GM18508 (cell line): Measurements from ENCODE around the gene FAM200B.

Source experiments
- ATAC-seq: cut with Tn5 transposase; IDR thresholded peaks from one replicate; pipeline ENCODE4 v1.9.1; 2021; ENCODE audit warnings: moderate number of reproducible peaks; ENCODE audit not compliant: insufficient read depth, unreplicated experiment

The FAM200B gene

DNA sequence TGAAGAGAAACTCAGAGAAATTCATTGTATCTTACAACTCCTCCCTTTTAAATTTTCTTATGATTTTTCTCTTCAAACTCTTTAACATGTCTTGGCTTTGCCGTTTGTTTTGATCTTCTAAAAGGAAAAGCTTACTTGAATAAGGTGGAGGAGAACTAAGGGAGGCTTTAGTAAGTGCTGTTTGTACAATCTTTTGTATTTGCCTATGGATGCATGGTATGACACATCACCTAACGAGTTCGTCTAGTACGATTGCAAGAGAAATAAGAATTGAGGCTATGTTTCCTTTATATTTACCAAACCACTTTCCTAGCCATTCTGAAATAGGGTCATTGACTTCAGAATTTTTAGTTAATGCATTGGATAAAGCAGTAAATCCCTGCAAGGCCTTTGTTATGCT, 12.8 kb downstream of the FAM200B start:
- ATAC-seq: no peak

DNA sequence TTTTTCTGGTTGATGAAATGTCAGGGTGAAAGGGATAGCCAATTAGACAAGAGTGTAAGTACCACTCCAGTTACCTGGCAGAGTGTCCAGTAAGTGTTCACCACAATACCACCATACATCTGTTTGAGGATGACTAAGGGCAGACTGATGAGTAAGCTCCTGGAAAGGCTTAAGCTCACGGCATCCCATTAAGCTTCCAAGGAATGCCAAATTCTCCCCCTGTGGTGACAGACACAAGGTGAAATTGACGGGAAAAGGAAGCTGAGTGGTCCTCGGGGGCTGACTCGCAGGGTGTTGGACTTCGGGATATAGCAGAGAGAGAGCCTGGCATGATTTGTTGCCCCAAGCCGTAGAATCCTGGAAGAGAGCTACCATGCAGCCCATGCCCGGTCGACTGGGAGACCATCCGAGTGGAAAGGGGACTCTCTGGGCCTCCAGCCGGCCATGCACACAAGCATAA, 13.6 kb downstream of the FAM200B start:
- no peak for ATAC-seq

DNA sequence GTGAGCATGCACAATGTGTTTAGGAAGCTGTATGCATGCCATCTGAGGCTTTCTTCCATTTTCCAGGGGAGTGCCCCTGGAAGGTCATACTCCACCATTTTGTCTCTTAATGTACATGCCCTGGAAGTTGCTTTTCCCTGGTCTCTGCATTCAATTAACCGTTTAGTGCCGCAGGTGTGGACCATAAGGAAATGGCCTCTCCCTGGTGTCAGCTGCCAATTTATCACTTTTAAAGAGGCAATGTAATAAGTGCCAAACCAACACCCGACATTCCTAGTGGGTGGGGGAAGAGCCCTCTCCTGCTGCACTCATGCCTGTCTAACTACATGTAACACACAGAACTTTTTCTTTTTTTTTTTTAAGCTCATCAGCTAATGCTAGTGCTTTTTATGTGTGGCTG, 14.1 kb downstream of the FAM200B start:
- no peak for ATAC-seq

DNA sequence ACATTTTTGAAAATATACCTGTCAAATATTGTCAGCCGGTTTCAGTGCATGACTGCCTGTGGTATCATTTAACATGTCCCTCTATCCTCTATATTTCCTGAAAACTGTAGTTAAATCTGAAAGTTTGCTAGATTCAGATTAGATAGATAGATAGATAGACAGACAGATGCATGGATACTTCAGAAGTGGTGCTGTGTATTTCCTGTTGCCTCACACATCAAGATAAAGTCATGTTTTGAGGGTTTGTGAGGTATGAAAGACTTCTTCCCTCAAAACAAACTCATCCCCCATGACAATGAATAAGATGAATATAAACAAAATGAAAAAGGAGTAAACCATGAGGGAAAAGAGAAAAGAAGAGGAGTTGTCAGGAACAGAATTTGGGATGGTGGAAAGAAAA, 15.2 kb downstream of the FAM200B start:
- no peak for ATAC-seq

DNA sequence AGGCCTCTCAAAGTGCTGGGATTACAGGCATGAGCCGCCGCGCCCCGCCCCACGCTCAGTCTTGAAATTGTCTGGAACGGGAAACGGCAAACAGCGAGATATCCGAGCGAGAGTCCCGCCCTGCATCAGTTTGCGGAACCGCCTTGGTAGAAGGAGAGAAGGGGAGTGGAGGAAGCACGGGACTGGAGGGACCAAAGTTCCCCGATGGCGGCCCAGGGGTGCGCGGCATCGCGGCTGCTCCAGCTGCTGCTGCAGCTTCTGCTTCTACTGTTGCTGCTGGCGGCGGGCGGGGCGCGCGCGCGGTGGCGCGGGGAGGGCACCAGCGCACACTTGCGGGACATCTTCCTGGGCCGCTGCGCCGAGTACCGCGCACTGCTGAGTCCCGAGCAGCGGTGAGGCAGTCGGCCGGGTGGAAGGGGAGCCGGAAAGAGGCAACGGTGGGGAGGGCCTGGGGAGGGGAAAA, 21.3 kb downstream of the FAM200B start, which contains the start of gene BST1:
TSS of gene BST1 (plus strand) at position 125 of the 463 bp plus-strand sequence. CDS start at position 205, 80 bp downstream.
- ATAC-seq: no peak

DNA sequence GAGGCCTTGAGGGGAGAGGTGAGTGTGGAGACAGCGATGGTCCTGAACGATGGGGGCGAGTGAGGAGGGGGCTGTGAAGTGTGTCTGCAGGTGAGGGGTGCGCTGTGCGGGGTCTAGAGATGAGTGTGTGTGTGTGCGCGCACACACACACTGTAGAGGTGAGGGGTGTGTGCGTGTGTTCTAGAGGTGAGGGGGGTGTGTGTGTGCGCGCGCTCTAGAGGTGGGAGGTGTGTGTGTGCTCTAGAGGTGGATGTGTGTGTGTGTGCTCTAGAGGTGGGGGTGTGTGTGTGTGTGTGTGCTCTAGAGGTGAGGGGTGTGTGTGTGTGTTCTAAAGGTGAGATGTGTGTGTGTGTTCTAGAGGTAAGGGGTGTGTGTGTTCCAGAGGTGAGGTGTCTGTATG, 21.8 kb downstream of the FAM200B start:
- ATAC-seq: no peak

DNA sequence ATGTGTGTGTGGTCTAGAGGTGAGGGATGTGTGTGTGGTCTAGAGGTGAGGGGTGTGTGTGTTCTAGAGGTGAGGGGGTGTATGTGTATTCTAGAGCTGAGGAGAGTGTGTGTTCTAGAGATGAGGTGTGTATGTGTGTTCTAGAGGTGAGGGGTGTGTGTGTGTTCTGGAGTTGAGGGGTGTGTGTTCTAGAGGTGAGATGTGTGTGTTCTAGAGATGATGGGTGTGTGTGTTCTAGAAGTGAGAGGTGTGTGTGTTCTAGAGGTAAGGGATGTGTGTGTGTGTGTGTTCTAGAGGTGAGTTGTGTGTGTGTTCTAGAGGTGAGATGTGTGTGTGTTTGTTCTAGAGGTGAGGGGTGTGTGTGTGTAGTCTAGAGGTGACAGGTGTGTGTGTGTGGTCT, 22.5 kb downstream of the FAM200B start:
- ATAC-seq: no peak

DNA sequence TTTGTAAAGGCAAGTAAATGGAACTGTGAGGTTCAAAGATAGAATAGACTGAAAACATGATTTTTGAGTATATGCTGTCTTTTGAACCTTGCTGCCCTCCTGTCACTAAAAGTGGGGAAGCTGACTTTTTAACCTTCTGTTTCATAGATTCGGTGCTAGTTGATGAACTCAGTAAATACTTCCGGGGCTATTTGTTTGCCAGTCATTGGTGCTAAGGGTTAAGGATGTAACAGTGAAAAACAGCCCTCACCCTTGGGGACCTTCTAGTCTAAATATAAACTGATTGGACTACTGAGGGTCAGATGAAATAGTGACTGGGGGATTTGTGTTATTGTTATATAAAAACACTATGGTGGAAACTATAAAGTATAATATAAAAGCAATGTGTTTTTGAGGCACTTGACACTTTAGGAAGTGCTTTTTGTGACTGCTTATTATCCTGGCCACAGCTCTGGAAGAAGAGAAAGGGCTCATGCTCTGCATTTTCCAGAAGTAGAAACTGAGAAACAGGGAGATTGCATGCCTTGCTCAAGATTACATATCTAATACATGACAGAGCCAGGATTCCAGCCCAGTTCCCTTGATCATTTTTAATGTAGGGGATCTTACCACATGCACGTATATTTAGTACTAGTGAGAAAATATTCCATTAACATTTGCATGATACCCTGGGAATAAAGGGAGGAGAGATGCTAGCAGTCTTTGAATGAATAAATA, 25.2 kb downstream of the FAM200B start:
- ATAC-seq: no peak

DNA sequence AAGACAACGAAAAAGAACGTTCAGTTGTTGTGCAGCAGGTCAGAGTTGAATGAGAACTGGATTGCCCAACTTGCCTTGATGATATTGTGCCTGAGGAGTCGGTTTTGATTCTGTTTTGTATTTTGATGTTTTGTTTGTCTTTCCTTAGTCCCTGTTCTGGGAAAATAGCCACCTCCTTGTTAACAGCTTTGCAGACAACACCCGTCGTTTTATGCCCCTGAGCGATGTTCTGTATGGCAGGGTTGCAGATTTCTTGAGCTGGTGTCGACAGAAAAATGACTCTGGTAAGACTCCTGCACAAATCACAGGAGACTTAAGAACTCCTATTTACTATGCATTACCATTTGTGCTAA, 25.7 kb downstream of the FAM200B start:
- no peak for ATAC-seq

DNA sequence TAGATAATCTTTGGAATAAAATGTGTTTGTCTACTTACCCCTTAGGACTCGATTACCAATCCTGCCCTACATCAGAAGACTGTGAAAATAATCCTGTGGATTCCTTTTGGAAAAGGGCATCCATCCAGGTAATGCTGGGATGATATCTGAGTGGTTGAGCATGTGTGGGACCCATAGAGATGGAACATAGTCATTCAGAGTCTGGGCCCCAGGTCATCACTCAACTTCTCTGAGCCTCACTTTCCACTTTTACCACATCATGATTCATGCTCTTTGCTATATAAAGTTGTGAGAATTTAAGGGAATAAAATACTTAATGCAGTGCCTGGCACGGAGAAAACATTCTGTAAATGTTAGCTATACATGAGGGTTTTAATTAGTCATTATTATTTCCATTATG, 30.1 kb downstream of the FAM200B start:
- ATAC-seq: no peak

DNA sequence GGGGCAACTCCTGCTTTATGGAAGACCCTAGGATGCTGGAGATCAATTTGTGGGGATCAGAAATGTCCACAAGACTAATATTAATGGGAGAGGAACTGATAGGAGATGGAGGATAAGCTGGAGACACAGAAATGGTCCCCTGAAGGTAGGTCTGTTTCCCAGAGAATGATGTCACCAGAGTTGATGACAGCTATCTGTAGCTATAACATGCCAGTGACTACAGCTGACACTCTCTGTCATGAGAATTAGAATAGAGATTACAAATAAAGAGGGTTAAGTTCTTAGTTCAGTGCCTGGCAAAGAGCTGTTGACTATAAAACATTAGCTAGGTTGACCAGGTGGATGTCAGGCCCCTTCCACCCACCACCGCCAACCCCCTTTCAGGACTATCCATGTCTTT, 30.6 kb downstream of the FAM200B start:
- ATAC-seq: no peak

DNA sequence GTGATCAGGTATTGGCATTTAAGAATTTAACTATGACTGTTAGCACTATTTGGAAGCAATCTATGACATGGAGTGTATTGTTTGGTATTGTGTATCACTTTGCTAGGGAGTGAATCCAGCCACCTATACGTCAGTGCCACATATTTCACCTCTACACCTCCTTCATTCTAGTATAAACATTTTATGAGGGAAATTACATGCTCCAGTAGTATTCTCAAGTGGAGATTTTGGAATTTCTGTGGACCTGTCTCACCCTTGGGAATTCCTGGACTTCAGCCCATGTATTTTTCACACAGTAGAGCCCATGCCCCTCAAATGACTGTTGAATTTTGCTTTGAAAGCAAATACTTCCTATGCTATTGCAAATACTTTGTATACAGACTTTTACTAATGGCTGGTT, 32.5 kb downstream of the FAM200B start:
- no peak for ATAC-seq

DNA sequence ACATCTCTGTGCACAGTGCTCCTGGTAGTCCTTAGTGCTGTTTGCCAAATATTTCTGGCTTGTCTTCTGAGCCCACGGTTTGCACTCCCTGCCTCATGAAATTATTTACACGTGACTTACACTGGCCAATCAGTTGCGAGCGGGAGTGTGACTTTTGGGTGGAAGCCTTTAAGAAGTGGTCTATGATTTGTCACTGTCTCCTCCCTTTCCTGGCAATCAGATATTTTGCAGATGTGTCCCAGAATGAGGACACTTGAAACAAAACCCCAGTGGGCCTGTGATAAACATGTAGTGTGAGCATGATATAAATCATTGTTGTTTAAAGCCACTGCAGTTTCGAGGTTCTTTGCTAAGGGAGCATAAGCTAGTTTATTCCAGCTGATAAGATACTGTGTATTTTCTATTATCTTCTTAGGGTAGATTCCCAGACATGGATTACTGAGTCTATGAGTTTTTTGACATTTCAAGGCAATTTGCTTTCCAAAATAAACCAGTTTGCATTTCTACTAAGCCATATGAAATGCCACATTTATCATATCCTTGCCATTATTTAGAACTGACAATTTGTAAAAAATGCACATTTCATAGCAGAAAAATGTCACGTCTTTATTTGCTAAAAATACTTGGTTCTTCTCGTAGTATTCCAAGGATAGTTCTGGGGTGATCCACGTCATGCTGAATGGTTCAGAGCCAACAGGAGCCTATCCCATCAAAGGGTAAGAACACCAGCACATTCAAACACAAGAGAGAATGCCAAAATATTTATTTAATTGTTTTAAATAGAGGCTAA, 33.2 kb downstream of the FAM200B start:
- ATAC-seq: no peak

DNA sequence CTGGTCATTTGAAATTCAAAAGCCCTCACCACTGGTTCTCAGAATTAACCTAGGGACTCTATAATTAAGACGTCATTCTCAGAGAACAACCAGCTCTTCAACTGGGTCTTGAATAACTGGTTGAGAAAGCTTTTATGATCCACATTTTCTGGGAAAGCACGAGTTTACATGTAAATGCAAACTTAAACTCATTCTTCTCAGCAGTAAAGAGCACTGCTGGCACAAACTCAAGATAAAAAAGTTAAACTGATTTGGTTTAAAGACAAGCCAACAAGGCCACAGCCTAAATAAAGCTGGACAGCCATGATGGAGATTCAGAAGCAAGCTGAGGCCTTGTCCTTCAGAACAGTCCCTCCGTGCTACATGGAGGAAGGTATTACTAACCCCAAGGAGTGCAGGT, 34.5 kb downstream of the FAM200B start:
- ATAC-seq: no peak

DNA sequence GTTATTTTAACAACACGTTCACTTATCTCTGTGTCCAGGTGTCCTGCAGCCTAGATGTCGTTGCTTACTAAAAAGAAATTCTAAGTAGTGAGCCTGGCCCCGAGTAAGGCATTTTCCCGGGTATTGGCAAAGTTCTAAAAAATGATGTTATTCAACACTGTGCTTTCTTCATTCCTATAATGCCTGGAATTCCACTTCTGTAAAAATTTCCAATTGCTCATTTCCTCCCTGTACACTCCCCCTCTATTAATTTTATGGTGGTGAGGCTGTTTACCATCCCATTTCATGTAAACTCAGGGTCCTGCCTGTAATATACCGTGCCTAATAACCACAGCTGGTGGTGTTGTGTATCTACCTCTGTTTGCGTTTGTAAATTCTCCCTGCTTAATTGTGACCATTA, 35.5 kb downstream of the FAM200B start:
- no peak for ATAC-seq

DNA sequence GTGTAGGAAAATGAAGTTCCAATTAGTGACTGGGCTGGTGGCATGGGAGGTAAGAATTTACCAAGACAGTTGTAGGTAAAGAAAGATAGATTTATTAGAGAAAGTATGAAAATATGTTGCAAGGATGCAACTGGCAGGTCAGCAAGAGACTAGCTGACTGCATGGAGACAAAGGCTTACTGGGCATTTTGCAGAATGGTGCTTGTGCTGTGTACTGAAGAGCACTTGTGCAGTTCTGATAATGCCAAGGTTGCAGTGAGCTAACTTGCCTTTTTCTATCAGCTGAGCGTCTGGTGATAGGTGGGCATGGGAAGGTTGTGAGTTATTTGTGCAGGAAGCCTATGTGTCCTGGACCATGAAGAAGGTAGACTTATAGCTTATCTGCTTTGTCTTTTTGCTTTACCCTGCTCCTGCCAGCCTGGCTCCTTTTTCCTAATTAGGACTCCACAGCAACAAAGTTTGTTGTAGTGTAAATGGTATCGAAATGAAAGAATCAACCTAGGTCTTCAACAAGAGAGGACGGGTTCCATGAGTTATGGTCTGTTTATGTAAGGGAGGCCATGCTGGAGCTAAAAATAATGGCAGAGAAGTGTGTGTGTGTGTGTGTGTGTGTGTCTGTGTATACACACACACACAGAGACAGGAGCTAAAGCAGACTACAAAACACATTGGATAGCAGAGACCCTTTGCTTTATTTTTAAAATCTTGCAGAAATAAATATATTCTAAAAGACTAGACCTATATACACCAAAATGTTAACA, 36.2 kb downstream of the FAM200B start:
- no peak for ATAC-seq

DNA sequence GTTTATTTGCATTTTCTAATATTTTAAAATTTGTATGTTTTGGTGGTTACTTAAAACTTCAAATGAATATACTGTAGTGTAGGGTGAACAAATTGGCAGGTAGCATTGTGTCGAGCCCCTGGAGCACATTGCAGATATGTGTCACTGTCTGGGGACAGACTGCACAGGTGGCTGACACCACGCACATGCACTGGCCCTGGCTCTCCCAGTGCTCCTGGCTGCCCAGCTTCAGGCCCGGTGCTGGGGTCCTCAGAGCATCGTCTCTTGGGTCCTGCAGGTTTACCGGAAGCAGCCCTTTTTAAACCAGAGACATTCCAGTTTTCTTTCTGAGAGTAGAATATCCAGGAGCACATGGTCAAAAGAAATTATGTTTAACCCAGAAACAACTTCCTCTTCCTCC, 36.8 kb downstream of the FAM200B start:
- no peak for ATAC-seq

DNA sequence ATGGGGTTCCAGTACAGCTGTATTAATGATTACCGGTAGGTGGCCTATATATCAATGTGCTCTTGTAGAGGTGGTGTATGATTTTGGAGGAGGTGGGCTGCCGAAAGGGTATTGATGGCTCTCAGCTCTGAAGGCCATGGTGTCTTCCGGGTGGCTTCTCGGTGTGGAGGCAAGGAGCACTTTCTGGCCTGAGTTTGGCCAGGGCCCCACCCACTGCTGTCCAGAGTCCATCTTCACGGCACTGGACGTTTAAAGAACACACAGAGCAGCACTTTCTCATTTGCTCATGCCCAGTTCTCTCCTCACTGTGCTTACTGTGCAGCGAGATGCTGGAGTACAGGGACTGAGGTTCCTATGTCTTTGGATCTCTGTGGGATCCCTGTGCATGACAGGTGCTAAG, 37.3 kb downstream of the FAM200B start:
- no peak for ATAC-seq

DNA sequence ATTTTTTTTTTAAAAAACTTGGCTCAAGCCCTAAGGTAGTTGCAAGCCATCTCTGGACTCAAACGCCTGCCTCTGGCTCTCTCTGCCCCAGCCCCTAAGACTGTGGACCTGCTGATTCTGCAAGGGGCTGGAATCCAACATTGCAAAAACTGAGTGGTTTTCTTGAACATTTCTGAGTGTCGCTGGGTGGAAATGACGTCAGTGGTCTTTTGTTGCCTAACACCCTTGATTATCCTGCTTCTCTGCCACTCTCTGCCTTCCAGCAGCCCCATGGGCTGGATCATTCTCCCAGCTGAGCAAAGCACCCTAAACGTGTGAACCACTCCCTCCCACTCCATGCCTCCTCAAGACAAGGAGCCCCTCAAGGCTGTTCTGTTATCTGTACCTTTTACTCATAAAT, 37.9 kb downstream of the FAM200B start:
- no peak for ATAC-seq

DNA sequence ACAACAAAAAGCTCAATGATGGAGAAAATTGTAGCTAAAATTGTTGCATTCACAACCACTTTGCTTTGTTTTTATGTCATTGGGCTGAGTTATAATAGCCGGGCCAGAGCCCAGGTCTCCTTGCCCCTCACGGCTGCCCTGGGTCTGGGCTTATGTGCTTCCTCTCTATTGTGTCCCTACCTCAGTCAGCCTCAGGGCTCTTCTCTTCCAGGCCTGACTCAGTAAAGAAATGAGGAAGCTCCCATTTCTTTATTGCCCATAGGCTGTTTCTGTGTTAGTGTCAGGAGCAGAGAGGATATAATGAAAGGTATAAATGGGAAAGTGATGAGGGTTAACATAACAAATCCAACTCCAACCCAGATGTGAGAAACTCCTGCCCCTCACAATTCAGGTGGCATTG, 39.2 kb downstream of the FAM200B start:
- ATAC-seq: no peak

DNA sequence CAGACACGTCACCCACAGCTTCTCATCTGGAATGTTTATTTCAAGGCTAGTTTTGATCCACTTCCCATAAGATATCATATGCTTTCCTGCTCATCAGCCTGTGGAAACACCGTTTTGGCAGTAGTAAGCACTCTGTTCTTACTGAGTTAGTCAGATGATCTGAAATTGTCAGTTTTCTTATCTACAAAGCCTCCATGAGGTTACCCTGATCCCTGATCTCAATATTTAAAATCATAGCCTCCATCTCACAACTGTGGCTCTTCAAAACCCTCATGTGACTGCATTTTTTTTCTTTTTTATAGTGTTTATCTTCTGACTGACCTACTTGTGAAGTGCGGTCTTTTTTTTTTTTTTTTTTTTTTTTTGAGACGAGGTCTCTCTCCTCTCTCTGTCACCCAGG, 44.0 kb downstream of the FAM200B start:
- ATAC-seq: no peak
